GM23248 (cell line): Measurements from ENCODE around the gene ERG.

Source experiments
- EZH2 ChIP-seq: fragments of 200-600 bp; sonication (generic); IDR thresholded peaks from 2 replicates; pipeline ENCODE4 v1.6.1; 2018; ENCODE audit warnings: antibody characterized with exemption, mild to moderate bottlenecking; ENCODE audit not compliant: insufficient read depth, poor library complexity, severe bottlenecking
- EZH2phosphoT487 ChIP-seq: fragments of 200-600 bp; sonication (generic); IDR thresholded peaks from 2 replicates; pipeline ENCODE4 v1.6.1; 2018; ENCODE audit warnings: antibody characterized with exemption, moderate library complexity, mild to moderate bottlenecking, low read depth; ENCODE audit not compliant: insufficient read depth

- no peak for TF ChIP-seq EZH2phosphoT487
- TF ChIP-seq EZH2 = no peak
Measured at GRCh38 chr21:38434913-38435533, 63.3 kb downstream of the ERG start.
